PC-3 (cell line): ENCODE results near the gene TBC1D16. TPM values are rescaled to one million over a fixed set of nuclear protein-coding genes. Genes with fewer than 3 reads are reported as not detected.

Experiments
- ATAC-seq: fragments of 200-7000 bp; cut with Tn5 transposase; 2 replicates; pipeline ENCODE4 v1.9.1; 2020; ENCODE audit warnings: mild to moderate bottlenecking, moderate library complexity
- BruUV-seq: library from RNA; stranded (reverse); fragments of 400-500 nt; replicated peaks from 2 replicates; lab custom pipeline; 2021; lab: Mats Ljungman, UMichigan
- CTCF ChIA-PET: fragments of 300-600 bp; sonication (Branson Sonifier 250); formaldehyde crosslinking; loops from one replicate; lab custom pipeline; 2022; ENCODE audit warnings: antibody characterized with exemption; lab: Charles Lee
- POLR2A ChIA-PET: fragments of 300-600 bp; sonication (Branson Sonifier 250); formaldehyde crosslinking; loops from one replicate; lab custom pipeline; 2022; ENCODE audit warnings: antibody characterized with exemption; ENCODE audit not compliant: unreplicated experiment; lab: Charles Lee
- DNase-seq: peaks from one replicate; pipeline ENCODE4 v3.0.0-alpha.2; 2015
- H2AFZ ChIP-seq: fragments of 300-600 bp; sonication (generic); 2 replicates; pipeline ENCODE4 v1.6.0; 2016; ENCODE audit warnings: antibody characterized with exemption, low read length
- H3F3A ChIP-seq: fragments of 300-600 bp; sonication (generic); one replicate; pipeline ENCODE4 v1.6.0; 2017; ENCODE audit warnings: antibody characterized with exemption, low read length, control low read depth, mild to moderate bottlenecking; ENCODE audit not compliant: unreplicated experiment
- H3K27ac ChIP-seq: fragments of 300-600 bp; sonication (generic); 2 replicates; pipeline ENCODE4 v1.5.1; 2016; ENCODE audit warnings: mild to moderate bottlenecking, low read length
- H3K27me3 ChIP-seq: fragments of 300-600 bp; sonication (generic); 2 replicates; pipeline ENCODE4 v1.6.1; 2016; ENCODE audit warnings: low read length, mixed read lengths
- H3K36me3 ChIP-seq: fragments of 300-600 bp; sonication (generic); 2 replicates; pipeline ENCODE4 v1.6.1; 2016; ENCODE audit warnings: low read depth, mixed run types, low read length, mixed read lengths
- H3K4me1 ChIP-seq: fragments of 300-600 bp; sonication (generic); 2 replicates; pipeline ENCODE4 v1.5.1; 2016; ENCODE audit warnings: low read length; ENCODE audit not compliant: insufficient read depth
- H3K4me2 ChIP-seq: fragments of 300-600 bp; sonication (generic); 2 replicates; pipeline ENCODE4 v1.6.0; 2016; ENCODE audit warnings: low read length
- H3K4me3 ChIP-seq: fragments of 300-600 bp; sonication (generic); 2 replicates; pipeline ENCODE4 v1.5.1; 2016; ENCODE audit warnings: mild to moderate bottlenecking, low read length, mixed read lengths
- H3K79me2 ChIP-seq: fragments of 300-600 bp; sonication (generic); 2 replicates; pipeline ENCODE4 v1.6.1; 2017; ENCODE audit warnings: low read length, mixed read lengths
- H3K9ac ChIP-seq: fragments of 300-600 bp; sonication (generic); 2 replicates; pipeline ENCODE4 v1.6.0; 2016; ENCODE audit warnings: mild to moderate bottlenecking, low read length
- H3K9me2 ChIP-seq: fragments of 300-600 bp; sonication (generic); replicated peaks from 2 replicates; pipeline ENCODE4 v1.6.1; 2016; ENCODE audit warnings: mixed run types, low read length, mixed read lengths
- H3K9me3 ChIP-seq: fragments of 300-600 bp; sonication (generic); 2 replicates; pipeline ENCODE4 v1.6.1; 2016; ENCODE audit warnings: low read length, mixed read lengths
- H4K20me1 ChIP-seq: fragments of 300-600 bp; sonication (generic); 2 replicates; pipeline ENCODE4 v1.6.1; 2016; ENCODE audit warnings: low read length, mixed read lengths
- CTCF ChIP-seq: fragments of 300-600 bp; sonication (generic); conservative IDR thresholded peaks from 2 replicates; pipeline ENCODE4 v1.5.1; 2017; ENCODE audit warnings: antibody characterized with exemption, low read depth, mild to moderate bottlenecking, low read length
- EZH2 ChIP-seq: fragments of 300-600 bp; sonication (generic); IDR thresholded peaks from one replicate; pipeline ENCODE4 v1.6.1; 2017; ENCODE audit warnings: antibody characterized with exemption, mild to moderate bottlenecking, low read length; ENCODE audit not compliant: unreplicated experiment
- EZH2phosphoT487 ChIP-seq: fragments of 300-600 bp; sonication (generic); IDR thresholded peaks from 2 replicates; pipeline ENCODE4 v1.6.1; 2018; ENCODE audit warnings: mild to moderate bottlenecking, antibody characterized with exemption, low read length, borderline replicate concordance
- intact Hi-C: fragments of 100-400 bp; cut with micrococcal nuclease; formaldehyde crosslinking; loops from 2 replicates; pipeline ENCODE4 v1.9.0; 2023
- total RNA-seq: library from RNA; depleted of rRNA; stranded (reverse); fragments of >200 nt; gene quantifications from 2 replicates; pipeline ENCODE4 v1.2.3, GENCODE V29; 2014

TBC1D16 gene
- total RNA-seq, 1 experiment from 2014 or later: 23.7 TPM

GRCh38 chr17:80000981-80001775 is 34.5 kb downstream of the TBC1D16 start:
- Histone ChIP-seq H2AFZ (no peak overlapping the region), H4K20me1 (no peaks in the 10 kb centered on the region), H3K9me2 (no peaks in the 10 kb centered on the region), H3K9ac (no peak overlapping the region), H3K36me3 (no peaks in the 10 kb centered on the region), H3K9me3 (no peaks in the 10 kb centered on the region), H3K27me3 (no peaks in the 10 kb centered on the region), H3K4me1 (peaks cover 3% of the 10 kb centered on the region; the same call in 1 of the 2 replicates), H3K79me2 (no peaks in the 10 kb centered on the region), H3K27ac (no peak overlapping the region), H3K4me2 (no peak overlapping the region), H3F3A (no peaks in the 10 kb centered on the region), H3K4me3 (no peak overlapping the region)
- DNase-seq (no peak), ATAC-seq (no peak)
- BruUV-seq: no TSS peak
- ChIA-PET POLR2A (no interaction called here), CTCF (no interaction called here)
- no peak for TF ChIP-seq EZH2phosphoT487
- TF ChIP-seq CTCF: no peak
- intact Hi-C loops: no loop called here

GRCh38 chr17:80000136-80000535 is 35.5 kb downstream of the TBC1D16 start:
- H4K20me1 ChIP-seq: no peaks in the 10 kb centered on the region
- intact Hi-C loops: no loop called here
- ChIA-PET CTCF (no interaction called here), POLR2A (no interaction called here)
- no peaks in the 10 kb centered on the region for H3F3A ChIP-seq
- no peak for ATAC-seq
- no peak for DNase-seq
- no peak overlapping the region for H3K9ac ChIP-seq
- no peaks in the 10 kb centered on the region for H3K36me3 ChIP-seq
- BruUV-seq: no TSS peak
- no peak overlapping the region for H2AFZ ChIP-seq
- no peak overlapping the region for H3K4me2 ChIP-seq
- no peaks in the 10 kb centered on the region for H3K9me3 ChIP-seq
- no peaks in the 10 kb centered on the region for H3K79me2 ChIP-seq
- H3K27me3 ChIP-seq: no peaks in the 10 kb centered on the region
- no peak overlapping the region for H3K4me3 ChIP-seq
- no peak overlapping the region for H3K27ac ChIP-seq
- no peaks in the 10 kb centered on the region for H3K4me1 ChIP-seq
- no peak for TF ChIP-seq EZH2phosphoT487
- no peak for TF ChIP-seq CTCF
- no peak for TF ChIP-seq EZH2
- no peaks in the 10 kb centered on the region for H3K9me2 ChIP-seq

GRCh38 chr17:79997011-79997660 is 38.5 kb downstream of the TBC1D16 start:
- H3K36me3 ChIP-seq: no peaks in the 10 kb centered on the region
- TF ChIP-seq EZH2phosphoT487 (no peak), EZH2 (no peak), CTCF (no peak)
- ChIA-PET CTCF (no interaction called here), POLR2A (no interaction called here)
- intact Hi-C loops: no loop called here
- H4K20me1 ChIP-seq: no peaks in the 10 kb centered on the region
- no peaks in the 10 kb centered on the region for H3K9me2 ChIP-seq
- no peak overlapping the region for H3K27ac ChIP-seq
- H3K9ac ChIP-seq: no peak overlapping the region
- no peak overlapping the region for H3K4me3 ChIP-seq
- H3K4me2 ChIP-seq: no peak overlapping the region
- no TSS peak for BruUV-seq
- H2AFZ ChIP-seq: no peak overlapping the region
- no peak for DNase-seq
- no peaks in the 10 kb centered on the region for H3K79me2 ChIP-seq
- no peaks in the 10 kb centered on the region for H3K9me3 ChIP-seq
- ATAC-seq: no peak
- H3K27me3 ChIP-seq: no peaks in the 10 kb centered on the region
- no peaks in the 10 kb centered on the region for H3F3A ChIP-seq
- H3K4me1 ChIP-seq: peaks cover 11% of the 10 kb centered on the region
